ENCODE data around the gene SLC25A1. TPM values are rescaled to one million over a fixed set of nuclear protein-coding genes. Genes with fewer than 3 reads are reported as not detected.

Gene SLC25A1
- total RNA-seq, 1 donor from 2014 or later, result 50.3 TPM

- Histone ChIP-seq H3K36me3 (peaks cover 8% of the 10 kb centered on the region), H3K9me3 (no peaks in the 10 kb centered on the region), H3K27ac (no peak overlapping the region), H3K4me3 (no peak overlapping the region), H3K27me3 (ENCODE audit: low read depth) (no peaks in the 10 kb centered on the region), H3K4me1 (no peaks in the 10 kb centered on the region)
- intact Hi-C loops (cut with DNase I), result no loop called here
- TF ChIP-seq, protein P1, sequence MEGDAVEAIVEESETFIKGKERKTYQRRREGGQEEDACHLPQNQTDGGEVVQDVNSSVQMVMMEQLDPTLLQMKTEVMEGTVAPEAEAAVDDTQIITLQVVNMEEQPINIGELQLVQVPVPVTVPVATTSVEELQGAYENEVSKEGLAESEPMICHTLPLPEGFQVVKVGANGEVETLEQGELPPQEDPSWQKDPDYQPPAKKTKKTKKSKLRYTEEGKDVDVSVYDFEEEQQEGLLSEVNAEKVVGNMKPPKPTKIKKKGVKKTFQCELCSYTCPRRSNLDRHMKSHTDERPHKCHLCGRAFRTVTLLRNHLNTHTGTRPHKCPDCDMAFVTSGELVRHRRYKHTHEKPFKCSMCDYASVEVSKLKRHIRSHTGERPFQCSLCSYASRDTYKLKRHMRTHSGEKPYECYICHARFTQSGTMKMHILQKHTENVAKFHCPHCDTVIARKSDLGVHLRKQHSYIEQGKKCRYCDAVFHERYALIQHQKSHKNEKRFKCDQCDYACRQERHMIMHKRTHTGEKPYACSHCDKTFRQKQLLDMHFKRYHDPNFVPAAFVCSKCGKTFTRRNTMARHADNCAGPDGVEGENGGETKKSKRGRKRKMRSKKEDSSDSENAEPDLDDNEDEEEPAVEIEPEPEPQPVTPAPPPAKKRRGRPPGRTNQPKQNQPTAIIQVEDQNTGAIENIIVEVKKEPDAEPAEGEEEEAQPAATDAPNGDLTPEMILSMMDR (IDR thresholded peaks at IDR 0.05), result no peak
- ATAC-seq (no peak), DNase-seq (no peak)
Observed at GRCh38 chr22:19201130-19201868, 22.8 kb upstream of the SLC25A1 start.

GRCh38 chr22:19199479-19199878, 20.9 kb upstream of the SLC25A1 start:
- TF ChIP-seq, protein P1 (IDR thresholded peaks at IDR 0.05), result no peak
- no peak for ATAC-seq
- intact Hi-C loops (cut with DNase I), result no loop called here
- H3K4me1 ChIP-seq, result no peaks in the 10 kb centered on the region
- H3K27me3 ChIP-seq (ENCODE audit: low read depth), result no peaks in the 10 kb centered on the region
- peaks cover 8% of the 10 kb centered on the region for H3K36me3 ChIP-seq
- no peak for DNase-seq
- H3K27ac ChIP-seq, result no peak overlapping the region
- no peak overlapping the region for H3K4me3 ChIP-seq
- H3K9me3 ChIP-seq, result no peaks in the 10 kb centered on the region

- H3K27me3 ChIP-seq (ENCODE audit: low read depth), result no peaks in the 10 kb centered on the region
- H3K4me1 ChIP-seq, result no peaks in the 10 kb centered on the region
- intact Hi-C loops (cut with DNase I), result no loop called here
- ATAC-seq (no peak), DNase-seq (no peak)
- no peaks in the 10 kb centered on the region for H3K9me3 ChIP-seq
- TF ChIP-seq, protein P1 (IDR thresholded peaks at IDR 0.05), result no peak
- peaks cover 12% of the 10 kb centered on the region for H3K36me3 ChIP-seq
- no peak overlapping the region for H3K4me3 ChIP-seq
- no peak overlapping the region for H3K27ac ChIP-seq
Observed at GRCh38 chr22:19197997-19198865, 19.7 kb upstream of the SLC25A1 start.

DNA sequence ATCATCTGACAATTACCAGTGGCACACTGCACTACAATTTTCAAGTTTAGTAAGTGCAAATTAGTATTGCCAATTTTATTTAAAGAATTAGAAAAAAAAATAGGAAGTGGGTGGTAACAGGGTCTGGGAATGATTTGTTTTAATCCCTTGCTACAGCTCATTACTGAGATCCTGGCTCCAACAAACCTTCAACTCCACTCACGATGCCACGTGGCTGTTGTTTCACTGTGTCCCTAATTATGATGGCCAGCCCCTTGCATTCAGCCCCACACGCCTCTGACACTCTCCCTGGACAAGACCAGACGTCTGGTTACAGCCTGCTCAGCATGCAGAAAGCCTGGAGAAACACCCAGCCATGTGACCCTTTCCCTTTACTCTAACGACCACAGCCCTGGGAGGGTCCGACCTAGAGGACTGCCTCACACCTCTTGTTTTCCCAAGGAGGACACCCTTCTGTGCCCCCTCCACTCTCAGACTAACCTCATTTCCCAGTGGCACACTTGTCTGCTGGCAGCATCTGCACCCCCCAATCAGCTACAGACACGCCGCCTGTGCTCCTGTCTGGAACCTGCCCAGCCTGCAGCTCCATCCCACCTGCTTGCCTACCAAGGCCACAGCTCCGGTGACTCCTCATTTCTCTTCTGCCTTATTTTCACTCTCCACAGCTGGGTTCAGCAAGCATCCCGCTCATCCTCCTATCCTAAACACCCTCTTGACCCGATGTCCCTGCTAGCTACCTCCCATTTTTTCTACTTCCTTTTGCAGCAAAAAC, 18.5 kb upstream of the SLC25A1 start:
- DNase-seq, result no peak
- Histone ChIP-seq H3K4me3 (no peak overlapping the region), H3K27me3 (ENCODE audit: low read depth) (no peaks in the 10 kb centered on the region), H3K27ac (no peak overlapping the region), H3K36me3 (peaks cover 12% of the 10 kb centered on the region), H3K4me1 (no peaks in the 10 kb centered on the region), H3K9me3 (no peaks in the 10 kb centered on the region)
- TF ChIP-seq, protein P1 (IDR thresholded peaks at IDR 0.05), result no peak
- ATAC-seq, result no peak
- intact Hi-C loops (cut with DNase I), result no loop called here

All from lower lobe of right lung (tissue), 2 donors.